GM21786 (cell line): ENCODE data around the gene PEX6.

Experiments used
- ATAC-seq: cut with Tn5 transposase; IDR thresholded peaks from one replicate; pipeline ENCODE4 v1.9.1; 2021; ENCODE audit not compliant: unreplicated experiment

PEX6 gene

DNA sequence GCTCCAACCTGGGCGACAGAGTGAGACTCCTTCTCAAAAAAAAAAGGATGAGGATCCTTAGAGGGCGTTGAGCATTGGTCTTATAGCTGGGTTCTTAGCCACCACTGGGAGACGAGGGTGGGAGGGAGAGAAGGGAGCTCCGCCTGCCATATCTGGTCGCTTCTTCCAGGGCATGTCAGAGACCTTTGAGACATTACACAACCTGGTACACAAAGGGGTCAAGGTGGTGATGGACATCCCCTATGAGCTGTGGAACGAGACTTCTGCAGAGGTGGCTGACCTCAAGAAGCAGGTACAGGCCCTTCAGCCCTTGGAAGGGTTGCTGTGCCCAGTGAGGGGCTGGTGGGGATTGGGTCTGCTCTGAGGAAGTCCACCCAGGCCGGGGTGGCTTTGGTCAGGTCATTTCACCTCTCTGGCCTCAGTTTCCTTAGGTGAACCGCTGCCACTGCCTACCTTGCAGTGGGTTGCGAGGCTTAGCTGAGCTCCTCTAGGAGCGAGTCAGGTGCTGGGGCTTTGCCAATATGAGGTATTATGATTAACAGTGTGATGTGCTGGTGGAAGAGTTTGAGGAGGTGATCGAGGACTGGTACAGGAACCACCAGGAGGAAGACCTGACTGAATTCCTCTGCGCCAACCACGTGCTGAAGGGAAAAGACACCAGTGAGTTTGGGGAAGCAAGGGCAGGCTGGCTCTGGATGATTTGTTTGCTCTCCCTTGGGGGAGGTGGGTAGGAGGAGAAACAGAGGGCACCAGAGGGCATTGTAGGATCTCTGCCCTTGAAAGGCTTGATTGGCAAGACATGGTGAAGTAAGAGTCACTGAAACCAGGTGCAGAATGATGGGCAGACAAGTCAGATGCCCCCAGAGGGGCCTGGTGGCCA is 41.2 kb downstream of the PEX6 start:
- no peak for ATAC-seq

DNA sequence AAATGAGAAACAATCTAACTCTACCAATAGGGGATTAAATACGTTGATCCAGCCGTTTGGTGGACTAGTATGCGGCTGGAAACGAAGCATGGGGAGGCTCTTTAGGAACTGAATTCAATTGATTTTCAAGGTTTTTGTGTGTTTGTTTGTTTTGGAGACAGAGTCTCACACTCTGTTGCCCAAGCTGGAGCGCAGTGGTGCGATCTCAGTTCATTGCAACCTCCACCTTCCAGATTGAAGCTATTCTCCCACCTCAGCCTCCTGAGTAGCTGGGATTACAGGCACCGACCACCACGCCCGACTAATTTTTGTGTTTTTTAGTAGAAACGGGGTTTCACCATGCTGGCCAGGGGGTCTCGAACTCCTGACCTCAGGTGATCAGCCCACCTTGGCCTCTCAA is 42.6 kb downstream of the PEX6 start:
- ATAC-seq: no peak

DNA sequence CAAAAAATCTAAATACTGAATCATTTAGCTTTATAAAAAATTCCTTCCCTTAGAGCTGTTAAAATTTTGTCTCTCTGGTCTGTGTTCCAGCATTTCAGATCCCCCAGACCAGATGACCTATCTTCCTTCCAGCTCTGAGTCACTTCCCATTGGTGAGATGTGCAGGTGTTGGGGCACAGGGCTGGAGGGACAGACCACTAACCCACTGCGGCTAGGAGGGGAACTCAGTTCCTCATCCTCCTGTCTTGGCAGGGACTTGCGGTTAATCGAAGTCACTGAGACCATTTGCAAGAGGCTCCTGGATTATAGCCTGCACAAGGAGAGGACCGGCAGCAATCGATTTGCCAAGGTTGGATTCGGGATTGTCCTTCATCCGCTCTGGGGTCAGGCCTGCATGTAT is 43.7 kb downstream of the PEX6 start:
- ATAC-seq: no peak

DNA sequence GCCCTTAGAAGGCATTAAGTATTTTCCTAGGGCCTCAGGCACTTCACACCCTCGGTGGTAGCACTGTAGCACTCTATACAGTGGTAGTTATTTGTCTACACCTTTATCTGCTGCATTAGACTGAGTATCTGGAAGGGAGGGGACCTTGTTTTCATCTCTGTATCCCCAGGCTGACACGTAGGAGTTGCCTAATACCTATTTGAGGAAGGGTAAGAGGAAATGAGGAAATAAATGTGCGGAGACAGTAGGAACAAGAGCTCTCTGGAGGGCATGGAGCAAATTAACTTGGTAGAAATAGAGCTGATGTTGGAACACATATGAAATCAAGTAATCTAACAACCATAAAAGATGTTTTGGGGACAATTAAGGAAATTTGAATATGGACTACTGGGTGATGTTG is 45.8 kb downstream of the PEX6 start:
- ATAC-seq: no peak

DNA sequence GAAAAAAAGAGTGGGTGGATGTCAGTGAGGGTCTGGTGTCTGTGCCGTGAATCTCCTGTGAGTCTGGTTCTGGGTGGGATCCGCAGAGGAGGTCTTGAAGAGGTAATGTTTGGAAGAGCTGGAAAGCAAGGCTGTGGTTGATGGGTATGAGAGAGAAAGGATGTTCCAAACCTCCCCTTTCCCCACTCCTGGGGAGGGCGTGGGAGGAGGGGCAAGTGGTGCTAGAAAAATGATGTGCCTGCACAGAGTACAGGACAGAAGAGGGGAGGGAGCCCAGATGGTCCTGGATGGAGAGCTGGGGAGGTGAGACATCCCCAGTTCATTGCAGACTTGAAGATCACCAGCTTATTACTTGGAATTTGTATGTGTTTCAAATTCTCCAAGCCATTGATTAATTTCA is 46.6 kb downstream of the PEX6 start:
- ATAC-seq: no peak

DNA sequence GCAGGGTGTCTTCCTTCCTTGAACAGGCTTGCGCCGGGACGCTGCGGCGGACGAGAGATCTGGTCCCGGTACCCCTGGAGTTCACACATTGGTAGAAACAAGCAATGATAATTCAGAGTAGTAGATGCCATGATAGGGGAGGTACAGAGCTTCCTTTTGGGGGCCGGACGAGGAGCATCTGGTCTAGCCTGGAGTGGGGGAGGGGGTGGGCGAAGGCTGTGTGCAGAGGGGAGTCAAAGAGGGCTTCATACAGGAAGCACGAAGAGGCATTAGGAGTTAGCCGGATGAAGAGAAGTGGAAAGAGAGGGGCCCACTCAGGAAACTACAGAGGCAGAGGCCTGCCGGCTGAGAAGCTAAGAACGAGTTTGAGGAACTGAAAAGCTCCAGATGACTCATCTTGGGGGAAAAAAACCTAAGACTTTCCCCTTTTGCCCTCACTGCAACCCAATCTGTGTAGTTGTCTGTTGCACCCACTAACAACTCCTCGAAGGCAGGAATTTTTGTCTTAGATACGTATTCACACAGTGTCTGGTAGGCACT is 49.1 kb downstream of the PEX6 start:
- ATAC-seq: peak; percentile 57

DNA sequence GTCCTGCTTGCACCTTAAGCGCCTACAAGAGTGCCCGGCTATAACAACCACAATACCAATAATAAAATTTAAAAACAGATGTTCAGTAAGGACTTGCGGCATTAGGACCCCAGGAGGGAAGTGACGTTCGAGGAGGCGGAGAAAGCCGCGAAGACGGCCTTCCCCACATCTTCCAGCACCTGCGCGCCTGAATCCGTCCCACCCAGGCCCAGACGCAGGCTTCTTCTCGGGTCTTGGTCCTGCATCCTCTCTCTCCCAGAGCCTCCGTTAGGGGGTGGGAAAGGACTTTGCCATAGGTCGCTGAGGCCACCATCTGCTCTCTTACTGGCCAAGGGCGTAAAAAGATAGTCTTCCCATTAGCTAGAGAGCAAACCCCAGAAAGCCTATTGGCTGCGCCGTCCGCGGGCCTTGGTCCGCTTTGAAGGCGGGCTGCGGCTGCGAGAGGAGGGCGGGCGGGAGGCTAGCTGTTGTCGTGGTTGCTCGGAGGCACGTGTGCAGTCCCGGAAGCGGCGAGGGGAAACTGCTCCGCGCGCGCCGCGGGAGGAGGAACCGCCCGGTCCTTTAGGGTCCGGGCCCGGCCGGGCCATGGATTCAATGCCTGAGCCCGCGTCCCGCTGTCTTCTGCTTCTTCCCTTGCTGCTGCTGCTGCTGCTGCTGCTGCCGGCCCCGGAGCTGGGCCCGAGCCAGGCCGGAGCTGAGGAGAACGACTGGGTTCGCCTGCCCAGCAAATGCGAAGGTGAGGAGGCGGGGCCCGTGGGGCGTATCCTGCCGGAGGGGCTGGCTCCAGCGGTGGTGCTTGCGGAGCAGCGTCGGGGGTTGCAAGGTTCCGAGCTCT is 49.8 kb downstream of the PEX6 start, which contains the start of gene CNPY3:
CNPY3 (plus strand) TSS at position 495 of the 835 bp plus-strand sequence; CDS start at position 586, 91 bp downstream.
- peak; percentile 74 for ATAC-seq

DNA sequence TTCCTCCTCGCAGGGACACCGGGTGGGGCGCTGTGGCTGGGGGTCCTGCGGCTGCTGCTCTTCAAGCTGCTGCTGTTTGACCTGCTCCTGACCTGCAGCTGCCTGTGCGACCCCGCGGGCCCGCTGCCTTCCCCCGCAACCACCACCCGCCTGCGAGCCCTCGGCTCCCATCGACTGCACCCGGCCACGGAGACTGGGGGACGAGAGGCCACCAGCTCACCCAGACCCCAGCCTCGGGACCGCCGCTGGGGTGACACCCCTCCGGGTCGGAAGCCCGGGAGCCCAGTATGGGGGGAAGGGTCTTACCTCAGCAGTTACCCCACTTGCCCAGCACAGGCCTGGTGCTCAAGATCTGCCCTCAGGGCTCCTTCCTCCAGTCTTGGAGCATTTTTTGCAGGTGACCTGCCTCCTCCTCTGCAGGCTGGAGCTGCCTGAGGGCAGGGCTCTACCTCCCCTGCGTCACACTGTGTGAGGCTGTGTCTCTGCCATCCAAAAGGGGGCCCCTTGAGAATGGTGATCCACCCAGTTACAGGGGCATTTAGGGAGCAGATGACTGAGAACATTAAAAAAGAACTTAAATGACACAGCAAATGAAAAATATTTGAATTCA is 53.6 kb downstream of the PEX6 start:
- ATAC-seq: no peak

DNA sequence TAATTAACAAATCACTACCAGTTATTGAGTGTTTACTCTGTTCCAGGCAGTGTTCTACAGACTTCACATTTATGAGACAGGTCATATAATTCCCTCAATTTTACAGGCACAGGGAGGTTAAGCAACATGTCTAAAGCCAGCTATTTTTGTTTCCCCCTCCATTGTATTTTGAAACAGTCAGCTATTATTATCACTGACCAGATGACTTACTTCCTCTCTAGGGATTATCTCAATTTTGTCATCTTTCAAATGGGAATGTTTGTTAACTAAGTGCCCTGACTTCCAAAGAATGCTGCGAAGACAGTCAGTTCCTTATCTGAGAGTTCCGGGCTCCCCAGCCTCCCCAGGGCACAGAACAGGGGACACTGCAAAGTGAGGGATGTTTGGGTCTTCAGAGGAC is 55.3 kb downstream of the PEX6 start:
- ATAC-seq: no peak

DNA sequence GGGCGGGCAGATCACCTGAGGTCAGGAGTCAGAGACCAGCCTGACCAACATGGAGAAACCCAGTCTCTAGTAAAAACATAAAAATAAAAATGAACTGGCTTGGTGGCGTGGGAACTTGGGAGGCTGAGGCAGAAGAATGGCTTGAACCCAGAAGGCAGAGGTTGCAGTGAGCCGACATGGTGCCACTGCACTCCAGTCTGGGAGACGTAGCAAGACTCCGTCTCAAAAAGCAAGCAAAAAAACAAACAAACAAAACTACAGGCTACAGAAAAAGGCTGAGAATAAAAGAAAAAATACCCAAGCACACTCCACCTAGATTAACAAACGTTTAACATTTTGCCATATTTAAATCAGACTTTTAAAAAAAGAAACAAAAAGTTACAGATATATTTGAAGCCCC is 57.2 kb downstream of the PEX6 start:
- no peak for ATAC-seq

DNA sequence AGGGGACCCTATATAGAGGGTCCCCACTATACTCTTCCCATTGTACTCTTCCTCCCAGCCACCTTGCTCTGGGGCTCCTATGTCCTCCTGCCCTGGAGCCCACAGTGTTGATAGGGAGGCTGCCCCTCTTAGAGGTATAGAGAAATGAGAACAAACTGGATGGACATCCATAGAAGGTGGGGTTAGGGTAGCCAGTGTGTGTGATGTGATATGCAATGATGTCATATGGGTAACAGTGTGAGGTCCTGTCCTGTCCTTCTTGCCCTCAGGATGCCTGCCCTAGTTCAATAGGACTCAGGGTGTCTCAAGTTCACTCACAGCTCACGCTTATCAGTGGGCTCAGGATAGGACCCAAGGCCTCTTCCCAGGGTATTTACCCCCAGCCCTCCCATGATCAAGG is 62.7 kb downstream of the PEX6 start:
- ATAC-seq: no peak

DNA sequence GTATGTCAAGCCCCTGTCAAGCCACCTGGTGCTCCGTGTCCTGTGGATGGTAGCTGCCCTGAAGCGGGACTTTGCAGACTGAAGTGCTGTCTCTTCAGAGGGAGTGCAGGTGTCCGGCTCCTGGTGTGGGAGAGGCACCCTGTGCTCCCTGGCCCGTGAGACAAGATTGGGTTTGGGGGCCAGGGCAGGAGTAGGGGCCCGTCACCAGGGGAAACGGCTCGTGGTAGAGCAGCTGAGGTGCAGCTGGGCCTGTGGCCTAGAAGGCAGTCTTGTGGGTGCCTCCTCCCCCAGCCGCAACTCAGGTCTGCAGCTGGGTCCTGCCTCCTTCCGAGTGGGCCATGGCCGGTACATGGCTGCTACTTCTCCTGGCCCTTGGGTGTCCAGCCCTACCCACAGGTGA is 63.2 kb downstream of the PEX6 start, which contains the start of gene PTCRA:
PTCRA (plus strand) TSS at position 322 of the 400 bp plus-strand sequence; CDS start at position 339, 17 bp downstream.
- no peak for ATAC-seq

DNA sequence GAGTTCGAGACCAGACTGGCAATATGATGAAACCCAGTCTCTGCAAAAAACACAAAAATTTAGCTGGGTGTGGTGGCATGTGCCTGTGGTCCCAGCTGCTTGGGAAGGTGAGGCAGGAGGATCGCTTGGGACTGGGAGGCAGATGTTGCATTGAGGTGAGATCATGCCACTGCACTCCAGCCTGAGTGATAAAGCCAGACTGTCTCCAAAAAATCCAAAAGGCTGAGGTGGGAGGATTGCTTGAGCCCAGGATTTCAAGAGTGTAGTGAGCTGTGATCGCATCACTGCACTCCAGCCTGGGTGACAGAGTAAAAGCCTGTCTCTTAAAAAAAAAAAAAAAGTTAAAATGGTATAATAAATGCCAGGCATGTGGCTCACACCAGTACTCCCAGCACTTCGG is 64.4 kb downstream of the PEX6 start:
- no peak for ATAC-seq
